Measurements from ENCODE around the gene SMCO2. TPM values are rescaled to one million over a fixed set of nuclear protein-coding genes. Genes with fewer than 3 reads are reported as not detected.
A peak's percentile ranks its signal among the peaks of the same experiment; 100 is the strongest.

The SMCO2 gene
- total and polyA plus RNA-seq, 7 donors = 0.15 TPM; not detected in 6

DNA sequence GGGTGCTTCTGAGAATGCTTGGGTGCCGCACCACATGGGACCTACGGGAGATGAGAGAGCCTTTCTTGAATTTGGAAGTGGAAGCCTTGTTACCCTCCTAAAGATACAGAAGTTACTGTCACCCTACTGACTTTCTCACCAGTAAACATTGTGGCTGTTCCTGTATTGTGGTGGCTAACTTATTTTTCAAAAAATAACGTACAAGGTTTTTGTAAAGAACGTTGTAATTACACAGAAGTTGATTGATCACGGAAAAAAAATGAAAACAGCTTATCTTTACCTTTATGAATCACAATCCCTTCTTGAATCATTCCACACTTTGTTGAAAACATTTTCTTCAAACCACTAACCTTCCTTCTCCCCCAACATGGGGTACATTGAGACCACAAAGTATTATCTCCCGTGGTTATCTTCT is 55.5 kb downstream of the SMCO2 start:
- Histone ChIP-seq H3K36me3 (no peaks in the 10 kb centered on the region), H3K27ac (no peak overlapping the region), H3K4me3 (no peak overlapping the region), H3K4me1 (peaks cover 0 to 6% (median 3%) of the 10 kb centered on the region in 4 donors), H3K9me3 (no peaks in the 10 kb centered on the region), H3K27me3 (no peaks in the 10 kb centered on the region)
- WGBS, 2 donors = 79 to 87% methylated on average over 6 of the region's 6 CpGs
- TF ChIP-seq POLR2AphosphoS5 (IDR thresholded peaks at IDR 0.05) (no peak), POLR2A (IDR thresholded peaks at IDR 0.05) (no peak), EP300 (IDR thresholded peaks at IDR 0.05) (no peak)
- TF ChIP-seq, protein P1, sequence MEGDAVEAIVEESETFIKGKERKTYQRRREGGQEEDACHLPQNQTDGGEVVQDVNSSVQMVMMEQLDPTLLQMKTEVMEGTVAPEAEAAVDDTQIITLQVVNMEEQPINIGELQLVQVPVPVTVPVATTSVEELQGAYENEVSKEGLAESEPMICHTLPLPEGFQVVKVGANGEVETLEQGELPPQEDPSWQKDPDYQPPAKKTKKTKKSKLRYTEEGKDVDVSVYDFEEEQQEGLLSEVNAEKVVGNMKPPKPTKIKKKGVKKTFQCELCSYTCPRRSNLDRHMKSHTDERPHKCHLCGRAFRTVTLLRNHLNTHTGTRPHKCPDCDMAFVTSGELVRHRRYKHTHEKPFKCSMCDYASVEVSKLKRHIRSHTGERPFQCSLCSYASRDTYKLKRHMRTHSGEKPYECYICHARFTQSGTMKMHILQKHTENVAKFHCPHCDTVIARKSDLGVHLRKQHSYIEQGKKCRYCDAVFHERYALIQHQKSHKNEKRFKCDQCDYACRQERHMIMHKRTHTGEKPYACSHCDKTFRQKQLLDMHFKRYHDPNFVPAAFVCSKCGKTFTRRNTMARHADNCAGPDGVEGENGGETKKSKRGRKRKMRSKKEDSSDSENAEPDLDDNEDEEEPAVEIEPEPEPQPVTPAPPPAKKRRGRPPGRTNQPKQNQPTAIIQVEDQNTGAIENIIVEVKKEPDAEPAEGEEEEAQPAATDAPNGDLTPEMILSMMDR (IDR thresholded peaks at IDR 0.05) = no peak
- no peak for DNase-seq
- intact Hi-C loops (cut with DNase I) = no loop called here

DNA sequence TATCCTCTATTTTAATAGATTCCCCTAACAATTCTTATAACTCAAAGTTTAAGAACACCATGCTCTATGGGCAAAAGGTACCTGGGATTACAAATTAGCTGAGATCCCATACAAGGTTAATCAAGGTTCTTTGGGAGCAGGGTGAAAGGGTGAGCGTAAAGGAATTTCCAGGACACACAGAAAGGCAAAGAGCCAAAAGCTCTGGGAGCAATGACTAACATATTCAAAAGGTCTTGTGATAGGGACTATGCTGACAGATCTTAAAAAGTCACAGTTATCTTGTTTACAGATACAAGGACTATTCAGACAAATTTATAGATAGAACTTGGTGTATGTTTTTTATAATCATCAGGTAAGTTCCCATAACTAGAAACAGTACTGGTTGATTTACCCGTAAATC is 58.0 kb downstream of the SMCO2 start:
- peaks cover 0 to 6% (median 3%) of the 10 kb centered on the region in 4 donors for H3K4me1 ChIP-seq
- no peak for TF ChIP-seq POLR2AphosphoS5 (IDR thresholded peaks at IDR 0.05)
- TF ChIP-seq, protein P1 (IDR thresholded peaks at IDR 0.05) = no peak
- TF ChIP-seq POLR2A (IDR thresholded peaks at IDR 0.05) = no peak
- no peak for TF ChIP-seq EP300 (IDR thresholded peaks at IDR 0.05)
- H3K27ac ChIP-seq = no peak overlapping the region
- no peaks in the 10 kb centered on the region for H3K27me3 ChIP-seq
- intact Hi-C loops (cut with DNase I) = no loop called here
- no peaks in the 10 kb centered on the region for H3K36me3 ChIP-seq
- no peak overlapping the region for H3K4me3 ChIP-seq
- DNase-seq = no peak
- WGBS, 2 donors = 95 to 97% methylated on average over 2 of the region's 2 CpGs
- H3K9me3 ChIP-seq = no peaks in the 10 kb centered on the region

DNA sequence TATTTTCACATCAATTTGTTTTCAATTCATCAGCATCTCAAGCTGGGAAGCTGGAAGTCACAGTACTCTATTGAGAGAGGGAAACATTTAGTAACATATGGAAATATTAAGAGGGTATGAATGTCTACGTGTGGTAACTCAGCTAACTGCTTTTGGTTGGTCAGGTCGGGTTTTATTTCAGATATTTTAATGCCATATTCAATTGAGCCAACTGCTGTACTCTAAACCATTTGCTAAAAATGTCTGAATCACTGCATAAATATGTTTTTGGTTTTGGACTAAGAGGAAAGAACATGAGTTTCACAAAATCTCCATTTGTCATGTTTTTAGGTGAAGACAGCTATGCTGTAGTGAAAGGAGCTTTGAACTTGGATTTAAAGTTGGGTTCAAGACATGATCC is 58.6 kb downstream of the SMCO2 start:
- Histone ChIP-seq H3K4me1 (peaks cover 0 to 6% (median 3%) of the 10 kb centered on the region in 4 donors), H3K27me3 (no peaks in the 10 kb centered on the region), H3K36me3 (no peaks in the 10 kb centered on the region), H3K9me3 (no peaks in the 10 kb centered on the region), H3K4me3 (no peak overlapping the region), H3K27ac (peak overlapping the region in 1 of 4 donors; percentile 5)
- intact Hi-C loops (cut with DNase I) = no loop called here
- 88 to 90% methylated on average over 2 of the region's 2 CpGs for WGBS, 2 donors
- no peak for TF ChIP-seq EP300 (IDR thresholded peaks at IDR 0.05)
- no peak for TF ChIP-seq POLR2A (IDR thresholded peaks at IDR 0.05)
- TF ChIP-seq, protein P1 (IDR thresholded peaks at IDR 0.05) = no peak
- no peak for TF ChIP-seq POLR2AphosphoS5 (IDR thresholded peaks at IDR 0.05)
- DNase-seq = no peak

- Histone ChIP-seq H3K9me3 (no peaks in the 10 kb centered on the region), H3K27me3 (no peaks in the 10 kb centered on the region), H3K4me1 (peaks cover 0 to 6% (median 3%) of the 10 kb centered on the region in 4 donors), H3K36me3 (no peaks in the 10 kb centered on the region), H3K27ac (peak overlapping the region in 1 of 4 donors; percentile 5), H3K4me3 (no peak overlapping the region)
- no peak for DNase-seq
- TF ChIP-seq POLR2AphosphoS5 (IDR thresholded peaks at IDR 0.05) = no peak
- TF ChIP-seq POLR2A (IDR thresholded peaks at IDR 0.05) = no peak
- TF ChIP-seq, protein P1 (IDR thresholded peaks at IDR 0.05) = no peak
- no peak for TF ChIP-seq EP300 (IDR thresholded peaks at IDR 0.05)
- intact Hi-C loops (cut with DNase I) = no loop called here
Measured at GRCh38 chr12:27505761-27506160, 59.2 kb downstream of the SMCO2 start.

DNA sequence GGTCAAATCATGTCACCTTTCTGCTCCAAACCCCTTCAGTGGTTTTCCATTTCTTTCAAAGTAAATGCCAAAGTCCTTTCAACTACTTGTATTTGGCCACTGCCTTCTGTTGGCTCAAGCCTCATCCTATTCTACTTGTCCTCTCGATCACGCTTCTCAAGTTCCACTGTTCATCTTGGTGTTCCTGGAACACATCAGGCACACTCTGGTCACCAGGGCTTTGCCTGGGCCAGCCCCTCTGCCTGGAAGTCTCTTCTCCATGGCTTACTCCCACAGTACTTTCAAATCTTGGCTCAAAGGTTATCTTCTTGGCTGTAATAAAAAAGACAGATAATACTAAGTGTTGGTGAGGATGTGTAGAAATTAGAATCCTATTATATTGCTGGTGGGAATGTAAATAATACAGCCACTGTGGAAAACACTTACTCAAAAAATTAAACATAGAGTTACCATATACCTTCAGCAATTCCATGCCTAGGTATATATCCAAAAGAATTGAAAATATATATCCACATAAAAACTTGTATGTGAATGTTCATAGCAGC is 60.2 kb downstream of the SMCO2 start:
- DNase-seq = no peak

More for the DNA sequence above, 60.2 kb downstream of the SMCO2 start:
- peaks cover 0 to 16% (median 10%) of the 10 kb centered on the region in 4 donors for H3K4me1 ChIP-seq
- H3K4me3 ChIP-seq = no peak overlapping the region
- no peaks in the 10 kb centered on the region for H3K9me3 ChIP-seq
- WGBS, 2 donors = 92 to 94% methylated on average over 2 of the region's 2 CpGs
- H3K36me3 ChIP-seq = no peaks in the 10 kb centered on the region
- TF ChIP-seq POLR2A (IDR thresholded peaks at IDR 0.05) = no peak
- TF ChIP-seq, protein P1 (IDR thresholded peaks at IDR 0.05) = no peak
- TF ChIP-seq POLR2AphosphoS5 (IDR thresholded peaks at IDR 0.05) = no peak
- no peak for TF ChIP-seq EP300 (IDR thresholded peaks at IDR 0.05)
- no peaks in the 10 kb centered on the region for H3K27me3 ChIP-seq
- no peak overlapping the region for H3K27ac ChIP-seq
- intact Hi-C loops (cut with DNase I) = no loop called here
